HepG2 (cell line): ENCODE measurements around the gene CES3. TPM values are rescaled to one million over a fixed set of nuclear protein-coding genes. Genes with fewer than 3 reads are reported as not detected.

ENCODE experiments used
- AKNA ChIP-seq: sonication (generic); formaldehyde crosslinking; IDR thresholded peaks from 2 replicates; pipeline ENCODE4 v1.4.0; 2020; ENCODE audit warnings: missing genetic modification reagents, borderline replicate concordance
- GFI1 ChIP-seq: sonication (generic); formaldehyde crosslinking; IDR thresholded peaks from 2 replicates; pipeline ENCODE4 v1.5.0; 2020; ENCODE audit warnings: missing genetic modification reagents, mild to moderate bottlenecking, borderline replicate concordance
- HNRNPL ChIP-seq: fragments of 200-400 bp; formaldehyde crosslinking; IDR thresholded peaks from 2 replicates; pipeline ENCODE4 v1.6.1; 2017; ENCODE audit warnings: mild to moderate bottlenecking, low read depth, low read length
- HOXA7 ChIP-seq: sonication (generic); formaldehyde crosslinking; IDR thresholded peaks from 2 replicates; pipeline ENCODE4 v1.8.1; 2022; ENCODE audit warnings: mild to moderate bottlenecking, missing genetic modification reagents, moderate library complexity
- MAZ ChIP-seq, 2 experiments: sonication (generic) in 1 of 2; formaldehyde crosslinking in 1 of 2; IDR thresholded peaks; 2 replicates each; pipeline versions ENCODE4 v1.5.0 to v1.6.1; 2012 to 2020; ENCODE audit warnings: low read depth in 2 of 2, mild to moderate bottlenecking in 2 of 2, borderline replicate concordance in 1 of 2, improper control_type of control experiment in 1 of 2, low read length in 1 of 2, missing genetic modification reagents in 1 of 2, moderate library complexity in 1 of 2
- NRL ChIP-seq: sonication (generic); formaldehyde crosslinking; IDR thresholded peaks from 2 replicates; pipeline ENCODE4 v1.5.0; 2020; ENCODE audit warnings: missing genetic modification reagents, mild to moderate bottlenecking, moderate library complexity, borderline replicate concordance
- RXRA ChIP-seq: sonication (generic); formaldehyde crosslinking; IDR thresholded peaks from 2 replicates; pipeline ENCODE4 v1.5.1; 2020; ENCODE audit warnings: missing genetic modification reagents
- ZBTB8A ChIP-seq: sonication (generic); formaldehyde crosslinking; IDR thresholded peaks from 2 replicates; pipeline ENCODE4 v1.4.0; 2020; ENCODE audit warnings: mild to moderate bottlenecking, low read depth, missing genetic modification reagents, borderline replicate concordance
- ZFP82 ChIP-seq: sonication (generic); formaldehyde crosslinking; IDR thresholded peaks from 2 replicates; pipeline ENCODE4 v1.5.1; 2020; ENCODE audit warnings: mild to moderate bottlenecking, missing genetic modification reagents, borderline replicate concordance
- ZFY ChIP-seq: sonication (generic); formaldehyde crosslinking; IDR thresholded peaks from 2 replicates; pipeline ENCODE4 v1.4.0; 2020; ENCODE audit warnings: missing genetic modification reagents
- ZNF280D ChIP-seq: sonication (generic); formaldehyde crosslinking; IDR thresholded peaks from 2 replicates; pipeline ENCODE4 v1.5.1; 2020; ENCODE audit warnings: mild to moderate bottlenecking, missing genetic modification reagents
- ZNF431 ChIP-seq: sonication (generic); formaldehyde crosslinking; IDR thresholded peaks from 2 replicates; pipeline ENCODE4 v1.9.0; 2022; ENCODE audit warnings: missing genetic modification reagents, low read depth, mild to moderate bottlenecking, borderline replicate concordance
- ZNF547 ChIP-seq: sonication (generic); formaldehyde crosslinking; IDR thresholded peaks from 2 replicates; pipeline ENCODE4 v1.5.1; 2020; ENCODE audit warnings: mild to moderate bottlenecking, missing genetic modification reagents
- ZNF782 ChIP-seq: sonication (generic); formaldehyde crosslinking; IDR thresholded peaks from 2 replicates; pipeline ENCODE4 v1.4.0; 2020; ENCODE audit warnings: missing genetic modification reagents, mild to moderate bottlenecking, borderline replicate concordance
- ZZZ3 ChIP-seq: sonication (generic); formaldehyde crosslinking; IDR thresholded peaks from 2 replicates; pipeline ENCODE4 v1.4.0; 2020; ENCODE audit warnings: missing genetic modification reagents, mild to moderate bottlenecking, borderline replicate concordance
- polyA plus RNA-seq, 8 experiments: library from polyadenylated mRNA; depleted of rRNA in 3 of 8; stranded (reverse) in 7 of 8; unstranded in 1 of 8; fragments of >200 nt; fragmentation: Illumina TruSeq in 4 of 8; extraction: Trizol in 4 of 8; gene quantifications; 2 replicates each; pipeline versions ENCODE4 v1.2.1 to v1.2.3, GENCODE V29; 2011 to 2016; ENCODE audit warnings: low read depth in 4 of 8, missing spikeins in 1 of 8, mixed read lengths in 1 of 8; ENCODE audit not compliant: insufficient read depth in 1 of 8
- total RNA-seq, 5 experiments: library from RNA; depleted of rRNA; stranded (reverse); fragments of >200 nt; fragmentation: Illumina TruSeq; extraction: Trizol; gene quantifications; 2 replicates each; pipeline ENCODE4 v1.2.3, GENCODE V29; 2016; ENCODE audit warnings: low read depth in 1 of 5
- TF ChIP-seq, protein P1 (sequence below): sonication (generic); formaldehyde crosslinking; IDR thresholded peaks from 2 replicates; pipeline ENCODE4 v1.4.0; 2020; ENCODE audit warnings: mild to moderate bottlenecking, low read depth, missing genetic modification reagents
- TF ChIP-seq, protein P2 (sequence below): sonication (generic); formaldehyde crosslinking; IDR thresholded peaks from 2 replicates; pipeline ENCODE4 v1.5.0; 2020; ENCODE audit warnings: missing genetic modification reagents

CES3 gene
- total and polyA plus RNA-seq, 2 of the 13 experiments (the other 11 are each of a cell fraction or from before 2014, with no cell fraction given) = 6.6 to 17.4 TPM

DNA sequence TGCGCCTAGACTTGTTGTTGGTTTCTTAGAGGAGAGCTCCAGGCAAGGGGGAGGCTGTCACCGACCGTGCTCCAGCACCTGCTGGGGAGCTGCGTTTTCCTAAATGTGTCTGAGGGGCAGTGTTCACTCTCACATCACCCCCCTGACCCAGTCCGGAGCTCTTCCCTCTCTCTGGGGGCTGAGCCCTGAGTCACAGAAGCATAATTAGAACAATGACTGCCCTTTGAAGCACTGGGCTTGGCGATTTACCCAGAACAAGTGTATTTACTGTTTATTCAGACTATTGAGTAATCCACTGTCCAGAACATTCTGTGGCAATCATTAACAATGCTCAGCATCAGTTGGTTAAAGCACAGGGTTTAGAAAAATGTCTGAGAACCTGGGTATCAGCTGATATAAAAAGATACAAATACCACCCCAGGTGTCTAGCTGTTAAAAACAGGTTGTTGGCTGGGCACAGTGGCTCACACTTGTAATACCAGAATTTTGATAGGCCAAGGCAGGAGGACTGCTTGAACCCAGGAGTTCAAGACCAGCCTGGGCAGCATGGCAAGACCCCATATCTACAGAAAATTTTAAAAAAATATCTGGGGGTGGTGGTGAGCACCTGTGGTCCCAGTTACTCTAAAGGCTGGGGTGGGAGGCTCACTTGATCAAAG, 35.4 kb downstream of the CES3 start (continued):
- TF ChIP-seq, protein P1, sequence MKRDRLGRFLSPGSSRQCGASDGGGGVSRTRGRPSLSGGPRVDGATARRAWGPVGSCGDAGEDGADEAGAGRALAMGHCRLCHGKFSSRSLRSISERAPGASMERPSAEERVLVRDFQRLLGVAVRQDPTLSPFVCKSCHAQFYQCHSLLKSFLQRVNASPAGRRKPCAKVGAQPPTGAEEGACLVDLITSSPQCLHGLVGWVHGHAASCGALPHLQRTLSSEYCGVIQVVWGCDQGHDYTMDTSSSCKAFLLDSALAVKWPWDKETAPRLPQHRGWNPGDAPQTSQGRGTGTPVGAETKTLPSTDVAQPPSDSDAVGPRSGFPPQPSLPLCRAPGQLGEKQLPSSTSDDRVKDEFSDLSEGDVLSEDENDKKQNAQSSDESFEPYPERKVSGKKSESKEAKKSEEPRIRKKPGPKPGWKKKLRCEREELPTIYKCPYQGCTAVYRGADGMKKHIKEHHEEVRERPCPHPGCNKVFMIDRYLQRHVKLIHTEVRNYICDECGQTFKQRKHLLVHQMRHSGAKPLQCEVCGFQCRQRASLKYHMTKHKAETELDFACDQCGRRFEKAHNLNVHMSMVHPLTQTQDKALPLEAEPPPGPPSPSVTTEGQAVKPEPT (CRISPR knock-in tag) = no peak
- TF ChIP-seq GFI1 (CRISPR knock-in tag) = 0 out of 2 replicates have a peak, but pooled peaks have one; percentile 23
- TF ChIP-seq ZFP82 (CRISPR knock-in tag) = 0 out of 2 replicates have a peak, but pooled peaks have one; percentile 51
- no peak for TF ChIP-seq HOXA7 (CRISPR knock-in tag)
- TF ChIP-seq ZNF547 (CRISPR knock-in tag) = no peak
- TF ChIP-seq HNRNPL = no peak
- TF ChIP-seq NRL = no peak
- TF ChIP-seq ZNF431 (CRISPR knock-in tag) = peak; percentile 48; the same call in 1 of the 2 replicates
- TF ChIP-seq RXRA = no peak; the same call in 1 of the 2 replicates
- no peak; the same call in 1 of the 2 replicates for TF ChIP-seq ZNF782 (CRISPR knock-in tag)
- no peak for TF ChIP-seq ZNF280D (CRISPR knock-in tag)
- no peak for TF ChIP-seq ZBTB8A (CRISPR knock-in tag)
- no peak for TF ChIP-seq AKNA (CRISPR knock-in tag)
- TF ChIP-seq, protein P2, sequence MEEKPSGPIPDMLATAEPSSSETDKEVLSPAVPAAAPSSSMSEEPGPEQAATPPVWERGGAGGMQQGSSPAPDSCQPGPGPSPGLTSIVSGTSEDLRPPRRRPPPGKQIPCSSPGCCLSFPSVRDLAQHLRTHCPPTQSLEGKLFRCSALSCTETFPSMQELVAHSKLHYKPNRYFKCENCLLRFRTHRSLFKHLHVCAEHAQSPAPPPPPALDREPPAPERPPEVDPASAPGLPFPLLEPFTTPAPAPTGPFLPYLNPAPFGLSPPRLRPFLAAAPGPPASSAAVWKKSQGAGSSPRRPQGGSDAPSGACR (CRISPR knock-in tag) = no peak; the same call in 1 of the 2 replicates
- 0 out of 2 replicates have a peak, but pooled peaks have one; percentile 33 for TF ChIP-seq MAZ (IDR thresholded peaks at IDR 0.05; ENCODE audit: borderline replicate concordance, low read depth, low read length)
- TF ChIP-seq MAZ (CRISPR knock-in tag; IDR thresholded peaks at IDR 0.05; ENCODE audit: low read depth) = no peak
- TF ChIP-seq ZZZ3 (CRISPR knock-in tag) = no peak
- 0 out of 2 replicates have a peak, but pooled peaks have one; percentile 19 for TF ChIP-seq ZFY (CRISPR knock-in tag)
